Stimulated activated CD4-positive, alpha-beta T cell treated with anti-CD3 and anti-CD28 coated beads, TNF-alpha, amount 100 ng/mL, for 1 hour (primary cell): ENCODE measurements around the gene C12orf56.
"Not testable (repeated sequence)": the region's sequence is repeated elsewhere in the genome, so short reads cannot be mapped to it uniquely, and the experiment has no call there.

ENCODE experiments used
- DNase-seq, 3 donors: peaks; one replicate each; pipeline ENCODE4 v3.0.0-alpha.2; 2020; ENCODE audit warnings: low read depth in 3 of 3, low spot score in 1 of 3

Gene C12orf56

DNA sequence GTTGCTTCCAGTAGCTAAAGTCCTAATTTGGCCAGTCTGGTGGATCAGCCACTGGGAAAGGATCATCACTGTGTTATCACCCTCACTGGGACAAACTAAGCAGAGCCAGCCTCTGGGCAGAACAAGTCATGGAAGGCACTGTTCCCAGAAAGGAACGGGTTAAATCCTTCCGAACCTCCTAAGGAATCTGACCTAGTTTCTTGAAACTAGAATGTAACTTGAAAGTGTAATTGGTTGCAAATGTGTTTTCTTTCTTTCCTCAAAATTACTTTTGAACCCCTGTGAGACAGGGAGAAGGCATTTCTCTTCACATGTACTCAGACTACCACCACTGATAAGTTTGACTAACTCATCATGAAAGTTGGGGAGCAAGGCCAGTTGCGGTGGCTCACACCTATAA, 149.8 kb downstream of the C12orf56 start:
- DNase-seq: no peak

DNA sequence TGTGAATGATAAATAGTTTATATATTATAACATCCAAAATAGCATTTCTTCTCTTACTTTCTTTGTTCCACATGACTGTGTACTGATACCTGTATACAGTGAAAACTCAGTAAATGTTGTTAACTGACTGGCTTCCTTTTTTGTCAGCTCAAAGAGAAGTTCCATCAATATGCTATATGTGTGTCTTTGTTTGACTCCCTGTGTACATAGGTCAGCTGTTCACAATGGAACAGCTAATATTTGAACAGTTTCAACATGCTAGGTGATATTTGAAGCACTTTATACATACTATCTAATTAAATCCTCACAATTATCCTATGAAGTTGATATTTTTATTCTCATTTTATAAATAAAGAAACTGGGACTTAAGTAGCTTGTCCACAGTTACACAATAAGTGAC, 153.2 kb downstream of the C12orf56 start:
- DNase-seq: no peak

DNA sequence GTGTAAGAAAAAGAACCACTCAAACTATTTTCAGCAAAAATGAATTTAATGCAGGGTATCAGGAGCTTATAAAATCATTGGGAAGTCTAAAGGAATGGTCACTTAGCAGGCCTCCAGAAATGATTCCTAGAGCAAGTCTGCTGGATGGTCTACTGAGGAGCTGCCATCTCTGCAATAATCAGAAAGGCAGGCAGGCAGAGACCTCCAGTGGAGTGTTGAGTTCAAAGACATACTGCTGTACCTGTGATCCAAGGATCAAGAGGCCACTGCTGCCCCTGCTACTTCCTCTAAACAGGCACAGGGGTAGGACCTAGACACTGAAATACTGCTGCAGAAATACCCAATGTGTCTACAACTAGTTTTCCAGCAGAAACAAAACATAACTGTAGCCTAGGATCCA, 154.0 kb downstream of the C12orf56 start:
- DNase-seq: no peak

DNA sequence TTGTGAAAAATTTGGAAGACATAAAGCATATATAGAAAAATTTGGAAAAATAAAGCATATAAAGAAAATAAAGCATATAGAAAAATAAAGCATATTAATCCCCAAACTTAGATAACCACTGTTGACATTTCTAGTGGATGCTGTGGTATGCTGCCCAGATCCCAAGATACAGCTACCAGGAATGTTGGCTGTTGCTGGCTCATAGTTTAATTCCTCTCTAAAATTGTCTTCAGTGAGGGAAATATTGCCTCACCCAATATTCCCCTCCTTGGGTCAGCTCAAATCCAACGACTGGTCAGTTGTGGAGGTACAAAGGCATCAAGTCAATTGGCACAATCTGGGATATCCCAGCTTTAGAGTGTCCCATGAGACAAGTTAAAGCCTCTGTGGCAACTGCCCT, 158.4 kb downstream of the C12orf56 start:
- DNase-seq: no peak

DNA sequence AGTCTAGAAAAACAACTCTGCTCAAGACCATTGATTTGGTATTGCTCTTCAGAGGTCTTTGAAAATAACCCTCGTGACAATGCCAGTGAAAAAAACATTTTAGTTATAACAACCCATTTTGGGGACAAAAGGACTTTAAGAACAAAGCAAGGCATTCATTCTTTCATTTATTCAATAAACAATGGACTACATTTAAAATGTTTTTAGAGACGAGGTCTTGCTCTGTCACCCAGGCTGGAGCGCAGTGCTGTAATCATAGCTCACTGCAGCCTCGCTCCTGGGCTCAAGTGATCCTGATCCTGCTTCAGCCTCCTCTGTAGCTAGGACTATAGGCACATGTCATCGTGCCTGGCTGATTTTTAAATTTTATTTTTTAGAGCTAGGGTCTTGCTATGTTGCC, 160.8 kb downstream of the C12orf56 start:
- DNase-seq: no peak

DNA sequence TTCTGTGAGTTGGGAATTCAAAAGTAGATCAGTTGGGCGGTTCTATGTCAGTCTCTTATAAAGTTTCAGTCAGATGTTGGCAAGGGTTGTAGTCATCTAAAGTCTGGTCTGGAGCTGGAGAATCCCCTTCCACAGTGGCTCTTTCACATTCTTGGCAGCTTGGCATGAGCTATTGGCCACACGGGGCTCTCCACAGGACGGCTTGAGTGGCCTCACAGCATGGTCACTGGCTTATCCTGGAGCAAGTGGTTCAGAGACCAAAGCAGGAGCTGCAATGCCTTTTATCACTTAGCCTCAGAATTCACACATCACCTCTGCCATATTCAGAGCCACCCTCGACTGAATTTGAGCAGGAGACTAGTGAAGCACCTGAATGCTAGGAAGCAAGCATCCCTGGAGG, 161.3 kb downstream of the C12orf56 start:
- DNase-seq: no peak

DNA sequence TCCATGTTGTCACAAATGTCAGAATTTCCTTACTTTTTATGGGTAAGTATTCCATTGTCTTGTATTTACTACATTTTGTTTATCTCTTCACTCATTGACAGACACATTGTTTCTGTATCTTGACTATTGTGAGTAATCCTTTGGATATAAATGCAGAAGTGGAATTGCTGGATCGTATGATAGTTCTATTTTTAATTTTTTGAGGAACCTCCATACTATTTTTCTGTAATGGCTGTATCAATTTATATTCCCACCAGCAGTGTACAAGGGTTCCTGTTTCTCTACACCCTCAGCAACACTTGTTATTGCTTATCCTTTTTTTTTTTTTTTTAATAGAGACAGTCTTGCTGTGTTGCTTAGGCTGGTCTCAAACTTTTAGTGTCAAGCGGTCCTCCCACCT, 164.9 kb downstream of the C12orf56 start:
- no peak for DNase-seq

DNA sequence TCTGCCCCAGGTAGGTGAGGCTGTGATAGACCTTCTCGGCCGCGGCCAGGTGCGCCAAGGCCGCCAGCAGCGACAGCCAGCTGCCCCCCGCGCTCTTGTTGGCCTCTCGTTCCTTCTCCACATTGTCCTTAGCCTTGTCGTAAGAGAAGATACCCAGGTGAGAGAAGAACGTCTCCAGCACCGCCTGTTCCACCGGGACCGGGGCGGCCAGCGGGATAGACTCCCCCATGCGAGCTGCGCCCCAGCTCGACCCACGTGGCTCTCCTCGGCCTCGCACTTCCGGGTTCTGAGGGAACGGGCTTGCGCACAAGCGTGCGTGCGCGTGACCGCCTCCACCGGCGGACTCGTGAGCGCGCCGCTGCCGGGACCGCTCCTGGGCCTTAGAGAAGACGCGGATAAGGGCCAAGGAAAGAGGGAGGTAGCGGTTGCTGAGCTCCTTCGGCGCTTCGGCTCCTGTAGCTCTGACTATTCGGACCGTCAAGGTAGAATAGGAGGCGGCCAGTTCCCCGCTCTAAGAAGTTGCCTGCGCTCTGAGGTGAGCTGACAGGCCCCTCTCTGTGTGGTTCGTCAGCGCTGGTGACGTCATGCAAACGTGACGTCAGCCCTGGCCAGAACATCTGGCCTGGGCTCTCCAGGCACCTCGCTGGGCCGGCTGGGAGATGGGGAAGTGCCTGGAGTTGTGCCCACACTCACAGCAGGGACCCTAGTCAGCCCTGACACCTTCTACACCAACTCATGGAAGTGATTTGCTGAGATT, 168.4 kb downstream of the C12orf56 start, which contains the start of gene KICS2:
Gene KICS2 (minus strand): TSS at position 288 of the 757 bp plus-strand sequence. CDS start 59 bp downstream, at position 229.
- DNase-seq: peak; percentile 63 to 85 (median 78)

DNA sequence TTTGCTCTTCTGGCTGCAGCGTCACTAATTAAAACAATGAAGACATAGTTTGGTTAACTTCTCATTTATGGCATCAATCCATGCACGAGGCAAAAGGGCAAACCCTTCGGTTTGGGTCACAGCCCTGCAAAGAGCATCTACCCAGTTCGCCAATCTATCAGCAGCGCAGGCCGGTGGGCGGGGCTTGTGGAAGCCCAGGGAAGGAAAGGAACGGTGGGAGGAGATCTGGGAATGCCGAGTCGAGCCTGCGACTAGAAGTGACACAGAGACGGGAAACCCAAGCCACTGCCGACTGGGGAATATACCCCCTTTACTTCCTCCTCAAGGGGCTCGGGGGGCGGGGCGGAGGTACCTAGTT, 168.9 kb downstream of the C12orf56 start:
- peak in 2 of 3 donors; percentile 2 to 49 for DNase-seq

DNA sequence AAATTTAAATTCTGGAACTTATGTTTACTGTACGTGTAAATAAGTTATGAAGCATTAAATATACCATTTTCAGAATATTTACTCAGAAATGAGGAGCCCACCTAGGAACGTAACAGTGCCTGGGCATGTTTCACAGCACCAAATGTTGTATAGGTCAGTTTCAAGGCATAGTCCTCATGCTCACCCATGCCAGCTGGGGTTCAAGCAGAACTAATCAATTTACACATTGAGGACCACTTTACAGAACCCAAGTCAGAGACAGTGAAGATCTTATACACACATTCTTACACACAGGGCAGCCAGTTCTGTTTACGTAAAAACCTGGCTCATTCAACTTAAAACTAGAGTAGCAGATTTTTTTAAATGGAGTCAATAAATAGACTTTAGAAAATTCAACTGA, 170.5 kb downstream of the C12orf56 start:
- no peak for DNase-seq

DNA sequence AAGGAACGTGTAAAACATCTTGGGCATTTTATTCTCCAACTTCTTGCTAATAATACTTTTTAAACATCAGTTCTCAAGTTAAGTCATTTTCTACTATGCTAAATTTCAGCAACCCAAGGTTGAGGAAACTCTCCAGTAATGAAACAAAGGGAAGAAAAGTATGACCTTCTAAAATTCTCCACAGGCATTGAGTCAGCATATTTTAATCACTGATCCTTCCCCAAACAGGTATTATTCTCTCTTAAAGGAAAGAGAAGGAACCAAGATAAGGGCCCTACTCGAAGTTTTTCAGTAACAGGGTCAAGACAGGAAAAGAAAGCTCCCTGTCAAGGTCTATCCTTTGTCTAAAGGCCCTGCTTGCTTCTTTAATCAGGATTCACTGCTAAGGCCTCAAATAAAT, 171.4 kb downstream of the C12orf56 start:
- no peak for DNase-seq

DNA sequence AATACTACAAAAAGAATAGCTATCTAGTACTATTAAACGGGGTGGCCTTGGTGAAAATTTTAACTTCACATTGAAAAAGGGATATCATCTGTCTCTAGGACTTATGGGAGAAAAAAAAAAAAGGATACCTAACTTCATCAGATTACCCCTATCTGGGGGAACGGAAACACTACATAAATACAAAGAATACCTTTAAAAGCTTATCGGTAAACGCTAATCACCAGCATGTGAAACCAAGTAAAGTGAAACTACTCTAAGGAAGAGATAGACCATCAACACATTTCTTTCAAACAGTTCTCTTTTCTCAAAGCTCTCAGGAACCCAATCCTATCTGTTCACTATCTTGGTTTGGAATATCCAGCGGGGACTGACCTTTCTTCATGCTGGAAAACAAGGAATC, 172.0 kb downstream of the C12orf56 start:
- no peak for DNase-seq

DNA sequence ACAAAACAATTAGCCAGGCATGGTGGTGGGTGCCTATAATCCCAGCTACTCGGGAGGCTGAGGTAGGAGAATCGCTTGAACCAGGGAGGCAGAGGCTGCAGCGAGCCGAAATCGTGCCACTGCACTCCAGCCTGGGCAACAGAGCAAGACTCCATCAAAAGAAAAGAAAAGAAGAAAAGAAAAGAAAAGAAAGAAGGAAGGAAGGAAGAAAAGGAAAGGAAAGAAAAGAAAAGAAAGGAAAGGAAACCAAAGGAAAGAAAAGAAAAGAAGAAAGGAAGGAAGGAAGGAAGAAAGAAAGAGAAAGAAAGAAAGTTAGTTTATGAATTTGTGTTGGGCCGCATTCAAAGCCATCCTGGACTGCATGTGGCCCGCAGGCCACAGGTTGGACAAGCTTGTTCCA, 172.9 kb downstream of the C12orf56 start:
- not testable (repeated sequence) for DNase-seq

DNA sequence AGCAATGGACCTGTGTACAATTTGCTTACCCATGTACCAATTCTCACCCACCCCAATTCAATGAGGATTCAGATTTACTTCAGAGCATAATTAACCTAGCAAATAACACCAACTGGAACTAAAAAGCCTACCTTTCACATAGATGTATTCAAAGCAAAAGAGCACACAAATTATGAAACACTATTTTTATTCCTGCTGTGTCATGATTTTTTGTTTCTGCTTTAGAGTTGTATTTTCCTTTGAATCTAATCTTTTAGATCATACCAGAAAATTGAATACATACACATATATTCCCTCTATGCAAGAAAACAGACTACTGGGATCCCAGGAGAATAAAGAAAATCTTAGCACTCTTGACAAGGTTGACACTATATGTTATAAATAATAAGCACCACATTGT, 174.3 kb downstream of the C12orf56 start:
- no peak for DNase-seq
